Measurements from ENCODE around the gene DTHD1.

Gene DTHD1

GRCh38 chr4:36313703-36314102, 32.3 kb downstream of the DTHD1 start:
- no peak for DNase-seq (ENCODE audit: low spot score)

GRCh38 chr4:36316607-36317006, 35.2 kb downstream of the DTHD1 start:
- no peak for DNase-seq (ENCODE audit: low spot score)

GRCh38 chr4:36317721-36318120, 36.3 kb downstream of the DTHD1 start:
- no peak for DNase-seq (ENCODE audit: low spot score)

- no peak for DNase-seq (ENCODE audit: low spot score)
Observed at GRCh38 chr4:36320117-36320896, 38.9 kb downstream of the DTHD1 start.

- no peak for DNase-seq (ENCODE audit: low spot score)
Observed at GRCh38 chr4:36321176-36321575, 39.8 kb downstream of the DTHD1 start.

GRCh38 chr4:36322921-36323354, 41.5 kb downstream of the DTHD1 start:
- no peak for DNase-seq (ENCODE audit: low spot score)

GRCh38 chr4:36323816-36324419, 42.5 kb downstream of the DTHD1 start:
- DNase-seq (ENCODE audit: low spot score) = no peak

GRCh38 chr4:36324808-36325207, 43.4 kb downstream of the DTHD1 start:
- no peak for DNase-seq (ENCODE audit: low spot score)

GRCh38 chr4:36325499-36325898, 44.1 kb downstream of the DTHD1 start:
- no peak for DNase-seq (ENCODE audit: low spot score)

- DNase-seq (ENCODE audit: low spot score) = no peak
Observed at GRCh38 chr4:36325926-36326325, 44.5 kb downstream of the DTHD1 start.

GRCh38 chr4:36326476-36327029, 45.1 kb downstream of the DTHD1 start:
- no peak for DNase-seq (ENCODE audit: low spot score)

- no peak for DNase-seq (ENCODE audit: low spot score)
Observed at GRCh38 chr4:36327400-36327799, 46.0 kb downstream of the DTHD1 start.

GRCh38 chr4:36328130-36328529, 46.7 kb downstream of the DTHD1 start:
- DNase-seq (ENCODE audit: low spot score) = no peak

- no peak for DNase-seq (ENCODE audit: low spot score)
Observed at GRCh38 chr4:36329228-36329627, 47.8 kb downstream of the DTHD1 start.

GRCh38 chr4:36330796-36331195, 49.4 kb downstream of the DTHD1 start:
- DNase-seq (ENCODE audit: low spot score) = no peak

- no peak for DNase-seq (ENCODE audit: low spot score)
Observed at GRCh38 chr4:36332023-36332781, 50.8 kb downstream of the DTHD1 start.

GRCh38 chr4:36332782-36333131, 51.3 kb downstream of the DTHD1 start:
- DNase-seq (ENCODE audit: low spot score) = no peak

- no peak for DNase-seq (ENCODE audit: low spot score)
Observed at GRCh38 chr4:36333303-36333877, 52.0 kb downstream of the DTHD1 start.

- no peak for DNase-seq (ENCODE audit: low spot score)
Observed at GRCh38 chr4:36337665-36338185, 56.3 kb downstream of the DTHD1 start.

- DNase-seq (ENCODE audit: low spot score) = no peak
Observed at GRCh38 chr4:36338973-36339372, 57.6 kb downstream of the DTHD1 start.

GRCh38 chr4:36341936-36342335, 60.5 kb downstream of the DTHD1 start:
- DNase-seq (ENCODE audit: low spot score) = no peak

GRCh38 chr4:36343501-36344175, 62.2 kb downstream of the DTHD1 start:
- DNase-seq (ENCODE audit: low spot score) = no peak

Measured in hepatic stellate cell (primary cell).